Heart left ventricle (tissue), 16 donors: ENCODE data around the gene SALL2. TPM values are rescaled to one million over a fixed set of nuclear protein-coding genes. Genes with fewer than 3 reads are reported as not detected.

ENCODE experiments used
- ATAC-seq, 4 donors: fragments of 200-7000 bp; cut with Tn5 transposase; one replicate each; pipeline ENCODE4 v1.9.1; 2020 to 2022; ENCODE audit warnings: moderate library complexity in 4 of 4, mild to moderate bottlenecking in 3 of 4, moderate number of reproducible peaks in 1 of 4
- DNase-seq, 5 donors: peaks; one replicate each; pipeline ENCODE4 v3.0.0-alpha.2; 2020
- H3K27ac ChIP-seq, 12 donors: fragments of 200-600 bp; sonication (generic) in 4 of 12; one replicate each; pipeline versions ENCODE4 v1.5.0 to v1.8.0; 2016 to 2022; ENCODE audit warnings: mild to moderate bottlenecking in 2 of 12
- H3K27me3 ChIP-seq, 9 donors: fragments of 200-600 bp; sonication (generic) in 2 of 9; one replicate each; pipeline versions ENCODE4 v1.5.1 to v1.8.0; 2016 to 2022; ENCODE audit warnings: mild to moderate bottlenecking in 3 of 9
- H3K36me3 ChIP-seq, 9 donors: fragments of 200-600 bp; sonication (generic) in 2 of 9; one replicate each; pipeline versions ENCODE4 v1.5.0 to v1.8.0; 2018 to 2022; ENCODE audit warnings: mild to moderate bottlenecking in 2 of 9
- H3K4me1 ChIP-seq, 12 donors: fragments of 200-600 bp; sonication (generic) in 4 of 12; one replicate each; pipeline versions ENCODE4 v1.5.0 to v1.8.0; 2016 to 2022; ENCODE audit warnings: mild to moderate bottlenecking in 3 of 12
- H3K4me3 ChIP-seq, 12 donors: fragments of 200-600 bp; sonication (generic) in 4 of 12; one replicate each; pipeline versions ENCODE4 v1.5.0 to v1.8.0; 2017 to 2022; ENCODE audit warnings: mild to moderate bottlenecking in 9 of 12, moderate library complexity in 4 of 12
- H3K9me3 ChIP-seq, 12 donors: fragments of 200-600 bp; sonication (generic) in 4 of 12; one replicate each; pipeline versions ENCODE4 v1.5.0 to v1.8.0; 2016 to 2022; ENCODE audit warnings: mild to moderate bottlenecking in 1 of 12
- POLR2A ChIP-seq, 2 donors: fragments of 450-650 bp; IDR thresholded peaks; one replicate each; pipeline ENCODE4 v1.6.1; 2017; ENCODE audit warnings: antibody characterized with exemption in 2 of 2, mild to moderate bottlenecking in 2 of 2, moderate library complexity in 2 of 2
- WGBS, 4 donors: extraction: QIAGEN DNeasy Blood & Tissue Kit in 2 of 4; methylation state at CpG; one replicate each; pipeline versions ENCODE4 v1.1.5 to v1.1.7; 2013 to 2018; 5-methylcytosine and 5-hydroxymethylcytosine counted together
- intact Hi-C, 10 donors: fragments of 100-400 bp; cut with DNase I; formaldehyde crosslinking; loops; one replicate each; pipeline versions ENCODE4 v1.11.1 to v1.14.2; 2022
- long read RNA-seq, 3 donors: library from polyadenylated mRNA; unstranded; transcript quantifications; one replicate each; pipeline ENCODE4 v2.0.0, GENCODE V29; 2020 to 2021
- polyA plus RNA-seq, 2 donors: library from polyadenylated mRNA; stranded (reverse); fragments of 200-250 nt; gene quantifications; one replicate each; pipeline ENCODE4 v1.2.3, GENCODE V29; 2013
- total RNA-seq, 9 donors: library from RNA; depleted of rRNA in 2 of 9; stranded (reverse); fragments of >200 nt in 2 of 9; fragmentation: NEBNext Ultra II Directional in 3 of 9; extraction: Animal tissue kit (Norgen Biotek cat#: 25700) in 3 of 9; gene quantifications; one replicate each; pipeline versions ENCODE4 v1.1.0 to v1.2.4, GENCODE V29; 2016 to 2023
- TF ChIP-seq, protein P1 (sequence below), 12 donors: fragments of 200-600 bp; sonication (generic) in 4 of 12; IDR thresholded peaks; one replicate each; pipeline versions ENCODE4 v1.5.0 to v1.8.0; 2018 to 2022; ENCODE audit warnings: antibody characterized with exemption in 12 of 12, mild to moderate bottlenecking in 5 of 12
- donor health status: ischemic (EF 13 %, LVEDD 7.1; RV severe dilation, severe dysfunction).
- donor health status: healthy with polysubstance abuse.
- donor health status: DM: no; HTN: yes; CAD: no.
- donor health status: DM: no; HTN: no; CAD: no.
- donor health status: ischemic (EF 25% LVEDD 6.9; RV normal size, moderate dysfunction).
- donor health status: ischemic (EF 25% LVEDD 5.7; RV mildly dilated, moderate dysfunction).
- donor health status: healthy.
- donor health status: DM: yes; HTN: yes; CAD: no.
- donor health status: ischemic (EF 35%, LVEDD 5.7; RV mildly dilated, moderate dysfunction).
- donor health status: nonischemic (EF 11% LVEDD 7.7; RV severe dilation, severe dysfunction).
- donor health status: DM: yes; HTN: yes; CAD: no.
- donor health status: PGD.
- donor health status: ischemic (EF 29% LVEDD 5.4; RV normal size, mild dysfunction).
- donor health status: nonischemic (EF 23%, LVEDD 6.1; RV moderate dilation, normal function).

The SALL2 gene
- total RNA-seq (1 to 10 TPM; 2.5 to 9.4 (median 3.9) TPM), polyA plus RNA-seq (1 to 10 TPM; 1.4 to 1.8 TPM)
- long read RNA-seq, donor 1, partial matches to known transcripts, result 1 of 7 reads
- long read RNA-seq, donor 1, other reads (novel, unspliced or antisense), result 6 of 7 reads
- long read RNA-seq, donor 2, partial matches to known transcripts, result 0 of 8 reads
- long read RNA-seq, donor 2, other reads (novel, unspliced or antisense), result 8 of 8 reads
- long read RNA-seq, donor 3, partial matches to known transcripts, result 0 of 2 reads
- long read RNA-seq, donor 3, other reads (novel, unspliced or antisense), result 2 of 2 reads

DNA sequence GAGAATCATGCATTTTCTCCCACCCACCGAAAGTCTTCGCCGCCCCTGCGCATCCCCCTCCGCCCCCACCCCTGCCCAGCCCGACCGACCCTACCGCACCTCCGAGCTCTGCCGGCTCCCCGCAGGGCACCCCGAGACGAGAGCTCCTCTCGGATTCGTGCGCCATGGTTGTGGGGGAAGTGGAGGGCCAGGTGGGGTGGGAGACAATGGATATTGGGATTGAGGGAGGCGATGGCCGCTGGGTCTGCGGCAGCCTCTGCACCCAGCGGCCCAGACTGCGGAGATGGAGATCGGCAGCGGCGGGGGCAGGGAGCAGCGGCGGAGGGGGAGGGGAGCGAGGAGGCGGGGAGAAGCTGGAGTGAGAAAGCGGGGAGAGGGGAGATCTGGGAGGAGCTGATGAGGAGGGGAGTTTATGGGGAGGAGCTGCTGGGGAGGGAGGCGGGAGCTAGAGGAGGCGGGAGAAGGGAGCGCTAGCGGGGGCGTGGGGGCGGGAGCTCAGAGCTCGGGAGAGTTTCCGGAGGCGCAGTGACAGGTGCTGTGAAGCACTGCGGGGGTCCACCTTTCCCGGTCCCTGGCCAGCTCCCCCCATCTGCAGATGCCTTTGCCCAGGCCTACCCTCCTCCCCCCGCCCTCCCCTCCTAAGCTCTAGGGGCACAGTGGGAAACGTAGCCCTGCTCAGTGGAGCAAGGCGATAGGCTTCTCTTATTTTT, at the start of gene SALL2:
TSS of gene SALL2 (minus strand) at position 385 of the 710 bp plus-strand sequence. CDS start at position 166, 219 bp downstream.
- Histone ChIP-seq H3K27me3 (no peaks in the 10 kb centered on the region), H3K4me1 (peaks cover 0 to 11% (median 6%) of the 10 kb centered on the region in 12 donors), H3K4me3 (peak within 1 kb of the TSS; percentile 41 to 92 (median 70)), H3K36me3 (no peaks in the 10 kb centered on the region), H3K27ac (peak within 1 kb of the TSS in 5 of 12 donors; percentile 34 to 88 (median 58)), H3K9me3 (no peaks in the 10 kb centered on the region)
- peak; percentile 73 to 79 (median 77) for DNase-seq
- ATAC-seq, result peak; percentile 87 to 96 (median 91)
- WGBS, 4 donors, result 0 to 1% (median 1%) methylated on average over 31 to 43 of the region's 43 CpGs
- TF ChIP-seq POLR2A (IDR thresholded peaks at IDR 0.05), result peak in 1 of 2 donors; percentile 38
- TF ChIP-seq, protein P1, sequence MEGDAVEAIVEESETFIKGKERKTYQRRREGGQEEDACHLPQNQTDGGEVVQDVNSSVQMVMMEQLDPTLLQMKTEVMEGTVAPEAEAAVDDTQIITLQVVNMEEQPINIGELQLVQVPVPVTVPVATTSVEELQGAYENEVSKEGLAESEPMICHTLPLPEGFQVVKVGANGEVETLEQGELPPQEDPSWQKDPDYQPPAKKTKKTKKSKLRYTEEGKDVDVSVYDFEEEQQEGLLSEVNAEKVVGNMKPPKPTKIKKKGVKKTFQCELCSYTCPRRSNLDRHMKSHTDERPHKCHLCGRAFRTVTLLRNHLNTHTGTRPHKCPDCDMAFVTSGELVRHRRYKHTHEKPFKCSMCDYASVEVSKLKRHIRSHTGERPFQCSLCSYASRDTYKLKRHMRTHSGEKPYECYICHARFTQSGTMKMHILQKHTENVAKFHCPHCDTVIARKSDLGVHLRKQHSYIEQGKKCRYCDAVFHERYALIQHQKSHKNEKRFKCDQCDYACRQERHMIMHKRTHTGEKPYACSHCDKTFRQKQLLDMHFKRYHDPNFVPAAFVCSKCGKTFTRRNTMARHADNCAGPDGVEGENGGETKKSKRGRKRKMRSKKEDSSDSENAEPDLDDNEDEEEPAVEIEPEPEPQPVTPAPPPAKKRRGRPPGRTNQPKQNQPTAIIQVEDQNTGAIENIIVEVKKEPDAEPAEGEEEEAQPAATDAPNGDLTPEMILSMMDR (IDR thresholded peaks at IDR 0.05), result no peak
- intact Hi-C loops, result no loop called here

DNA sequence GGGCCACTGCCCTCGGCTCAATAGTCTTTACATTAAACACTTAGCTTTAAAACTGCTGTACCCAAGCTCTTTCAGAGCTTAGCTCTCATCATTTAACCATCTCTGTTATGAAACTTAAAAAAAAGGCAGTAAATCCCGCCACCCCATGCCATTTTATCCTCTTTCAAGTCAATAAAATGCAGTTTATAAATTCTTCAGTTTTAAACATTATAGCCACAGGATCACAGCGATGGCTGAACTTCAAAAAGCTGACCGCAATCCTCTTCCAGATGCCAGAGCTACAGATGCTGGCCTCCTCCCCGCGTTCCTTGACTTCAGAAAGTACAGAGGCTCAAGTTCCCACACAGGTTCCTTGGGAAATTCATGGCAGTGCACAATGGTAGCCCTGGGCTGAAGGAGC, 49.5 kb upstream of the SALL2 start:
- H3K27ac ChIP-seq, result no peak overlapping the region
- intact Hi-C loops, result no loop called here
- peaks cover 0 to 2% (median 0%) of the 10 kb centered on the region in 9 donors for H3K27me3 ChIP-seq
- H3K9me3 ChIP-seq, result peaks cover 0 to 15% (median 5%) of the 10 kb centered on the region in 12 donors
- ATAC-seq (no peak), DNase-seq (no peak)
- 76 to 87% (median 85%) methylated on average over 6 of the region's 6 CpGs for WGBS, 4 donors
- no peak overlapping the region for H3K4me3 ChIP-seq
- TF ChIP-seq, protein P1 (IDR thresholded peaks at IDR 0.05), result no peak
- no peaks in the 10 kb centered on the region for H3K4me1 ChIP-seq
- no peaks in the 10 kb centered on the region for H3K36me3 ChIP-seq

DNA sequence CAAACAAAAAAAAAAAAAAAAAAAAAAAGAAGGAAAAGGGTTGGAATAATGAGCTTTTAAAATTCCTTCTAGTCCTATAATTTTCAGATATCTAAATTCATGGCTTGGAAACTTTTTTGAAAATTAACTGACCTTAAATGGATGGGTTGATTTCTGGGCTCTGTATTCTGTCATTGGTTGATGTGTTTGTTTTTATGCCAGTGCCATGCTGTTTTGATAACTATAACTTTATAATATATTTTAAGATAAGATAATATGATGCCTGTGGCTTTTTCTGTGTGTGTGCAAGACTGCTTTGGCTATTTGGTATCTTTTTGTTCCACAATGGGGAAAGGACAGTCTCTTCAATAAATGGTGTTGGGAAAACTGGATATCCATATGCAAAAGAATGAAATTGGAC, 46.5 kb upstream of the SALL2 start:
- H3K27me3 ChIP-seq, result peaks cover 0 to 7% (median 0%) of the 10 kb centered on the region in 9 donors
- intact Hi-C loops, result no loop called here
- no peak for TF ChIP-seq POLR2A (IDR thresholded peaks at IDR 0.05)
- TF ChIP-seq, protein P1 (IDR thresholded peaks at IDR 0.05), result no peak
- H3K4me1 ChIP-seq, result no peaks in the 10 kb centered on the region
- no peaks in the 10 kb centered on the region for H3K36me3 ChIP-seq
- DNase-seq (no peak), ATAC-seq (no peak)
- no peak overlapping the region for H3K4me3 ChIP-seq
- H3K27ac ChIP-seq, result no peak overlapping the region
- peaks cover 0 to 15% (median 5%) of the 10 kb centered on the region in 12 donors for H3K9me3 ChIP-seq

DNA sequence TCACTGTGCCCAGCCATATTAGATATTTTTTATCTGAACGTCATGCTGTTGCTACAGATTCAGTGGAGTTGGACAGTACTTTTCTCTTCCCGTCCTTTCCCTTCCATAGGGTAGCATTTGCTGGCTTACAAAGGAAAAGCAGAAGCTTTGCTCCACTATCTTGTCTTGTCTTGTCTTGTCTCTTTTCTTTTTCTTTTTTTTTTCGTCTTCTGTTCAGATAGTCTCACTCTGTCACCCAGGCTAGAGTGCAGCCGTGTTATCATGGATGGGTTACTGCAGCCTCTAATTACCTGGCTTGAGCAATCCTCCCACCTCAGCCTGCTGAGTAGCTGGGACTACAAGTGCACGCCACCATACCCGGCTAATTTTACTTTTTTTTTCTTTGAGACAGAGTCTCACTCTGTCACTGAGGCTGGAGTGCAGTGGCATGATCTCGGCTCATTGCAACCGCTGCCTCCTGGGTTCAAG, 32.6 kb upstream of the SALL2 start:
- Histone ChIP-seq H3K4me3 (no peak overlapping the region), H3K27ac (no peak overlapping the region), H3K9me3 (no peaks in the 10 kb centered on the region), H3K4me1 (peaks cover 0 to 18% (median 0%) of the 10 kb centered on the region in 12 donors), H3K27me3 (no peaks in the 10 kb centered on the region), H3K36me3 (no peaks in the 10 kb centered on the region)
- TF ChIP-seq POLR2A (IDR thresholded peaks at IDR 0.05), result no peak
- TF ChIP-seq, protein P1 (IDR thresholded peaks at IDR 0.05), result no peak
- WGBS, 4 donors, result 78 to 80% (median 79%) methylated on average over 8 of the region's 8 CpGs
- ATAC-seq, result no peak
- DNase-seq, result no peak
- intact Hi-C loops, result loop anchor here in 8 of 10 donors (5.0 to 10.0 kb wide), 7 partner anchors 46 to 121 kb away; partner anchors contain the start of genes CHD8 (in 2 of the 8) and METTL3 (in 2 of the 8)
